MM.1S (cell line): ENCODE results near the gene TCF23.

ENCODE experiments used
- EZH2 ChIP-seq: fragments of 300-600 bp; sonication (generic); optimal IDR thresholded peaks from 2 replicates; pipeline ENCODE3; 2017; ENCODE audit warnings: low read depth, mild to moderate bottlenecking, antibody characterized with exemption, low read length, mixed read lengths
- EZH2phosphoT487 ChIP-seq: fragments of 300-600 bp; sonication (generic); IDR thresholded peaks from 2 replicates; pipeline ENCODE4 v1.6.1; 2018; ENCODE audit warnings: antibody characterized with exemption, low read length
- TF ChIP-seq, protein P1 (sequence below): fragments of 300-600 bp; sonication (generic); IDR thresholded peaks from 2 replicates; pipeline ENCODE4 v1.5.1; 2016; ENCODE audit warnings: antibody characterized with exemption, low read length, mixed read lengths

- TF ChIP-seq, protein P1, sequence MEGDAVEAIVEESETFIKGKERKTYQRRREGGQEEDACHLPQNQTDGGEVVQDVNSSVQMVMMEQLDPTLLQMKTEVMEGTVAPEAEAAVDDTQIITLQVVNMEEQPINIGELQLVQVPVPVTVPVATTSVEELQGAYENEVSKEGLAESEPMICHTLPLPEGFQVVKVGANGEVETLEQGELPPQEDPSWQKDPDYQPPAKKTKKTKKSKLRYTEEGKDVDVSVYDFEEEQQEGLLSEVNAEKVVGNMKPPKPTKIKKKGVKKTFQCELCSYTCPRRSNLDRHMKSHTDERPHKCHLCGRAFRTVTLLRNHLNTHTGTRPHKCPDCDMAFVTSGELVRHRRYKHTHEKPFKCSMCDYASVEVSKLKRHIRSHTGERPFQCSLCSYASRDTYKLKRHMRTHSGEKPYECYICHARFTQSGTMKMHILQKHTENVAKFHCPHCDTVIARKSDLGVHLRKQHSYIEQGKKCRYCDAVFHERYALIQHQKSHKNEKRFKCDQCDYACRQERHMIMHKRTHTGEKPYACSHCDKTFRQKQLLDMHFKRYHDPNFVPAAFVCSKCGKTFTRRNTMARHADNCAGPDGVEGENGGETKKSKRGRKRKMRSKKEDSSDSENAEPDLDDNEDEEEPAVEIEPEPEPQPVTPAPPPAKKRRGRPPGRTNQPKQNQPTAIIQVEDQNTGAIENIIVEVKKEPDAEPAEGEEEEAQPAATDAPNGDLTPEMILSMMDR = no peak
- TF ChIP-seq EZH2 (no peak), EZH2phosphoT487 (no peak)
These were observed 30.1 kb upstream of the TCF23 start, which contains the start of gene CGREF1 for GRCh38 chr2:27118525-27119329.
